Liver (tissue), 9 donors: ENCODE measurements around the gene ARHGDIB. TPM values are rescaled to one million over a fixed set of nuclear protein-coding genes. Genes with fewer than 3 reads are reported as not detected.

Experiments used
- DNase-seq: peaks from one replicate; pipeline ENCODE4 v3.0.0-alpha.2; 2017; ENCODE audit warnings: low spot score
- H3K27ac ChIP-seq, 2 donors: one replicate each; pipeline ENCODE4 v1.7.0; 2013; ENCODE audit warnings: inconsistent platforms in 2 of 2, low read length in 2 of 2, control low read depth in 1 of 2, low read depth in 1 of 2, mild to moderate bottlenecking in 1 of 2
- H3K27me3 ChIP-seq, 4 donors: one replicate each; pipeline versions ENCODE4 v1.6.1 to v1.7.0; 2013; ENCODE audit warnings: low read length in 3 of 4, inconsistent platforms in 1 of 4, mild to moderate bottlenecking in 1 of 4, moderate library complexity in 1 of 4; ENCODE audit not compliant: control insufficient read depth in 4 of 4, insufficient read depth in 4 of 4
- H3K36me3 ChIP-seq, 4 donors: one replicate each; pipeline versions ENCODE4 v1.6.1 to v1.7.0; 2013; ENCODE audit warnings: low read length in 3 of 4, mild to moderate bottlenecking in 3 of 4, low read depth in 1 of 4, moderate library complexity in 1 of 4; ENCODE audit not compliant: control insufficient read depth in 4 of 4, insufficient read depth in 3 of 4
- H3K4me1 ChIP-seq, 4 donors: one replicate each; pipeline versions ENCODE4 v1.6.1 to v1.7.0; 2013; ENCODE audit warnings: low read length in 3 of 4, mild to moderate bottlenecking in 3 of 4, moderate library complexity in 1 of 4; ENCODE audit not compliant: control insufficient read depth in 4 of 4, insufficient read depth in 4 of 4
- H3K4me3 ChIP-seq, 3 donors: one replicate each; pipeline versions ENCODE4 v1.6.1 to v1.7.0; 2013; ENCODE audit warnings: low read length in 3 of 3, control low read depth in 1 of 3, low read depth in 1 of 3, mild to moderate bottlenecking in 1 of 3
- H3K9ac ChIP-seq, 2 donors: one replicate each; pipeline ENCODE4 v1.7.0; 2013; ENCODE audit warnings: low read length in 2 of 2, mild to moderate bottlenecking in 2 of 2, moderate library complexity in 2 of 2, control low read depth in 1 of 2, low read depth in 1 of 2
- H3K9me3 ChIP-seq, 4 donors: one replicate each; pipeline versions ENCODE4 v1.6.1 to v1.7.0; 2013; ENCODE audit warnings: low read length in 3 of 4; ENCODE audit not compliant: control insufficient read depth in 4 of 4
- ATF3 ChIP-seq: IDR thresholded peaks from 2 replicates; pipeline ENCODE4 v1.6.1; 2016; ENCODE audit warnings: antibody characterized with exemption
- CTCF ChIP-seq: fragments of 150-350 bp; IDR thresholded peaks from 2 replicates; pipeline ENCODE4 v1.5.1; 2017; ENCODE audit warnings: improper control_type of control experiment, low read depth, low read length; ENCODE audit not compliant: missing input control
- EGR1 ChIP-seq, 2 donors: IDR thresholded peaks; 2 replicates each; pipeline ENCODE4 v1.6.1; 2016 to 2018; ENCODE audit warnings: antibody characterized with exemption in 2 of 2, low read depth in 2 of 2
- FOXA1 ChIP-seq: IDR thresholded peaks from 2 replicates; pipeline ENCODE4 v1.6.1; 2016; ENCODE audit warnings: antibody characterized with exemption
- FOXA2 ChIP-seq: IDR thresholded peaks from 2 replicates; pipeline ENCODE4 v1.6.1; 2016; ENCODE audit warnings: antibody characterized with exemption
- GABPA ChIP-seq, 2 donors: IDR thresholded peaks in 1 of 2; conservative IDR thresholded peaks in 1 of 2; 2 replicates each; pipeline ENCODE4 v1.6.1; 2016; ENCODE audit warnings: antibody characterized with exemption in 2 of 2, mild to moderate bottlenecking in 1 of 2, moderate library complexity in 1 of 2
- HNF4A ChIP-seq, 2 donors: conservative IDR thresholded peaks; 2 replicates each; pipeline ENCODE4 v1.6.1; 2016; ENCODE audit warnings: antibody characterized with exemption in 2 of 2, mild to moderate bottlenecking in 2 of 2
- HNF4G ChIP-seq: IDR thresholded peaks from 2 replicates; pipeline ENCODE4 v1.6.1; 2016; ENCODE audit warnings: antibody characterized with exemption
- JUND ChIP-seq, 2 donors: IDR thresholded peaks; 2 replicates each; pipeline ENCODE4 v1.6.1; 2016; ENCODE audit warnings: antibody characterized with exemption in 2 of 2
- MAX ChIP-seq: IDR thresholded peaks from 2 replicates; pipeline ENCODE4 v1.6.1; 2016; ENCODE audit warnings: antibody characterized with exemption
- NR2F2 ChIP-seq: IDR thresholded peaks from 2 replicates; pipeline ENCODE4 v1.6.1; 2016; ENCODE audit warnings: antibody characterized with exemption
- RAD21 ChIP-seq, 2 donors: IDR thresholded peaks; 2 replicates each; pipeline ENCODE4 v1.6.1; 2016; ENCODE audit warnings: antibody characterized with exemption in 2 of 2, mild to moderate bottlenecking in 2 of 2
- RXRA ChIP-seq, 2 donors: IDR thresholded peaks; 2 replicates each; pipeline ENCODE4 v1.6.1; 2017 to 2018; ENCODE audit warnings: antibody characterized with exemption in 2 of 2, mild to moderate bottlenecking in 1 of 2
- SP1 ChIP-seq: IDR thresholded peaks from 2 replicates; pipeline ENCODE4 v1.6.1; 2018; ENCODE audit warnings: antibody characterized with exemption, mild to moderate bottlenecking
- TAF1 ChIP-seq: conservative IDR thresholded peaks from 2 replicates; pipeline ENCODE4 v1.6.1; 2016; ENCODE audit warnings: antibody characterized with exemption, mild to moderate bottlenecking
- YY1 ChIP-seq: IDR thresholded peaks from 2 replicates; pipeline ENCODE4 v1.6.1; 2016; ENCODE audit warnings: antibody characterized with exemption, mild to moderate bottlenecking
- ZBTB33 ChIP-seq: IDR thresholded peaks from 2 replicates; pipeline ENCODE4 v1.6.1; 2016; ENCODE audit warnings: antibody characterized with exemption
- WGBS: extraction: QIAGEN DNeasy Blood & Tissue Kit; methylation state at CpG from one replicate; pipeline ENCODE4 v1.1.7; 2013; 5-methylcytosine and 5-hydroxymethylcytosine counted together
- polyA plus RNA-seq, 2 donors: library from polyadenylated mRNA; stranded (reverse) in 1 of 2; unstranded in 1 of 2; fragments of 200-250 nt in 1 of 2; fragments of >200 nt in 1 of 2; fragmentation: Nextera tagmentation in 1 of 2; extraction: Ambion mirVana in 1 of 2; gene quantifications; one replicate each; pipeline versions ENCODE4 v1.2.1 to v1.2.3, GENCODE V29; 2013 to 2015
- total RNA-seq, 2 donors: library from RNA; depleted of rRNA; stranded (reverse); fragments of >200 nt; gene quantifications; one replicate each; pipeline ENCODE4 v1.2.3, GENCODE V29; 2014
- TF ChIP-seq, protein P1 (sequence below): IDR thresholded peaks from 2 replicates; pipeline ENCODE4 v1.6.1; 2016; ENCODE audit warnings: antibody characterized with exemption, mild to moderate bottlenecking
- donor health status: healthy.
- donor health status: healthy.
- donor health status: healthy.
- donor health status: healthy.
- donor health status: healthy.

ARHGDIB gene
- total and polyA plus RNA-seq, 4 donors = 36.3 to 66.9 (median 47.5) TPM

DNA sequence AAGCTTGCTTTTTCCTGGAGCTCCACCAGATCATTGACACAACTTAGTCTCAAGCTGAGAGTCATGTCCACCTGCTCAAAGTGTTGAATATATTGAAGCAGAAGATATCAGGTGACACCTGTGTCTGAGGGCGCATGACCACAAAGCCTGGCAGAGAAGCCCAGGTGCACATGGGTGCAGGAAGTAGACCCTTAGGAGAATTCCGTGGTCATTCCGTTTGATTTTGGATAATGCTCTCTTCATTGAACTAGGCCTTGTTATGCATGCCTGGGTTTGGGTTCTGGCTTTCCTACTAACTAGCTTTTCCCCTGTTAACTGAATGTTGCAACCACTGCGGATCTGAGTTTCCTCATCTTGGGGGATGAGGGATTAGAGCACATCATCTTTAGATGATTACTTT lies 7.1 kb downstream of the ARHGDIB start:
- 83% methylated on average over 4 of the region's 4 CpGs for WGBS
- Histone ChIP-seq H3K4me3 (no peak overlapping the region), H3K36me3 (no peaks in the 10 kb centered on the region), H3K9me3 (no peaks in the 10 kb centered on the region), H3K27ac (peak overlapping the region; percentile 11 to 71), H3K4me1 (peaks cover 0 to 8% (median 3%) of the 10 kb centered on the region in 4 donors), H3K27me3 (no peaks in the 10 kb centered on the region), H3K9ac (no peak overlapping the region)
- no peak for DNase-seq
- TF ChIP-seq, protein P1, sequence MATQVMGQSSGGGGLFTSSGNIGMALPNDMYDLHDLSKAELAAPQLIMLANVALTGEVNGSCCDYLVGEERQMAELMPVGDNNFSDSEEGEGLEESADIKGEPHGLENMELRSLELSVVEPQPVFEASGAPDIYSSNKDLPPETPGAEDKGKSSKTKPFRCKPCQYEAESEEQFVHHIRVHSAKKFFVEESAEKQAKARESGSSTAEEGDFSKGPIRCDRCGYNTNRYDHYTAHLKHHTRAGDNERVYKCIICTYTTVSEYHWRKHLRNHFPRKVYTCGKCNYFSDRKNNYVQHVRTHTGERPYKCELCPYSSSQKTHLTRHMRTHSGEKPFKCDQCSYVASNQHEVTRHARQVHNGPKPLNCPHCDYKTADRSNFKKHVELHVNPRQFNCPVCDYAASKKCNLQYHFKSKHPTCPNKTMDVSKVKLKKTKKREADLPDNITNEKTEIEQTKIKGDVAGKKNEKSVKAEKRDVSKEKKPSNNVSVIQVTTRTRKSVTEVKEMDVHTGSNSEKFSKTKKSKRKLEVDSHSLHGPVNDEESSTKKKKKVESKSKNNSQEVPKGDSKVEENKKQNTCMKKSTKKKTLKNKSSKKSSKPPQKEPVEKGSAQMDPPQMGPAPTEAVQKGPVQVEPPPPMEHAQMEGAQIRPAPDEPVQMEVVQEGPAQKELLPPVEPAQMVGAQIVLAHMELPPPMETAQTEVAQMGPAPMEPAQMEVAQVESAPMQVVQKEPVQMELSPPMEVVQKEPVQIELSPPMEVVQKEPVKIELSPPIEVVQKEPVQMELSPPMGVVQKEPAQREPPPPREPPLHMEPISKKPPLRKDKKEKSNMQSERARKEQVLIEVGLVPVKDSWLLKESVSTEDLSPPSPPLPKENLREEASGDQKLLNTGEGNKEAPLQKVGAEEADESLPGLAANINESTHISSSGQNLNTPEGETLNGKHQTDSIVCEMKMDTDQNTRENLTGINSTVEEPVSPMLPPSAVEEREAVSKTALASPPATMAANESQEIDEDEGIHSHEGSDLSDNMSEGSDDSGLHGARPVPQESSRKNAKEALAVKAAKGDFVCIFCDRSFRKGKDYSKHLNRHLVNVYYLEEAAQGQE = no peak
- TF ChIP-seq HNF4G (no peak), GABPA (IDR thresholded peaks at IDR 0.05 in 1 of 2, conservative IDR thresholded peaks at IDR 0.05 in 1 of 2) (no peak), CTCF (no peak), RXRA (IDR thresholded peaks at IDR 0.05) (no peak), NR2F2 (no peak), RAD21 (IDR thresholded peaks at IDR 0.05) (no peak), MAX (no peak), ZBTB33 (no peak), FOXA2 (no peak), JUND (IDR thresholded peaks at IDR 0.05) (no peak), EGR1 (IDR thresholded peaks at IDR 0.05; ENCODE audit: low read depth in 2 of 2) (no peak), ATF3 (no peak), TAF1 (no peak), FOXA1 (no peak), HNF4A (conservative IDR thresholded peaks at IDR 0.05) (no peak), YY1 (no peak), SP1 (no peak)
